Hindlimb muscle (tissue), 1 donor: Measurements from ENCODE around the gene CDC42SE2. TPM values are rescaled to one million over a fixed set of nuclear protein-coding genes. Genes with fewer than 3 reads are reported as not detected.

Experiments used
- polyA plus RNA-seq: library from polyadenylated mRNA; unstranded; fragments of 120-200 nt; gene quantifications from one replicate; pipeline ENCODE4 v1.2.1, GENCODE V29; 2013; ENCODE audit not compliant: insufficient read length

The CDC42SE2 gene
- polyA plus RNA-seq, 1 donor, result 22.7 TPM

Other genes starting within 250 kb of the CDC42SE2 start
- gene HINT1, start 98.8 kb upstream of the CDC42SE2 start, polyA plus RNA-seq, result 311 TPM
- gene LYRM7, start 93.1 kb upstream of the CDC42SE2 start, polyA plus RNA-seq, result 10.6 TPM